ENCODE measurements around the gene DNAJB2.

- TF ChIP-seq POLR2A (IDR thresholded peaks at IDR 0.05; ENCODE audit: low read length) (no peak), GATA1 (IDR thresholded peaks at IDR 0.05; ENCODE audit: low read depth, low read length) (no peak)
These were observed 35.8 kb upstream of the DNAJB2 start for GRCh38 chr2:219243291-219243761.
